Right forelimb (tissue), 1 donor: ENCODE data around the gene PIGK.
"Not testable (repeated sequence)": the region's sequence is repeated elsewhere in the genome, so short reads cannot be mapped to it uniquely, and the experiment has no call there.

Source experiments
- DNase-seq: peaks from one replicate; pipeline ENCODE4 v3.0.0-alpha.2; 2018

PIGK gene

GRCh38 chr1:77188770-77189169, 30.5 kb downstream of the PIGK start:
- no peak for DNase-seq

DNA sequence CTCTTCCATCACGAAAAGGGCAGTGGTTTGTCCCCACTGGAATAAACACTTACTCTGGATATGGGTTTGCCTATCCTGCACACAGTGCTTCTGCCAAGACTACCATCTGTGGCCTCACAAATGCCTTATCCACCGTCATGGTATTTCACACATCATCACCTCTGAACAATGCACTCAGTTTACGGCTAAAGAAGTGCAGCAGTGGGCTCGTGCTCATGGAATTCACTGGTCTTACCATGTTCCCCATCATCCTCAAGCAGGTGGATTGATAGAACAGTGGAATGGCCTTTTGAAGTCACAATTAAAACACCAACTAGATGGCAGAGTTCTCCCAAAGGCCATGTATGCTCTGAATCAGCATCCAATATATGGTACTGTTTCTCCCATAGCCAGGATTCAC, 32.3 kb downstream of the PIGK start:
- not testable (repeated sequence) for DNase-seq

GRCh38 chr1:77182083-77182482, 37.1 kb downstream of the PIGK start:
- no peak for DNase-seq

DNA sequence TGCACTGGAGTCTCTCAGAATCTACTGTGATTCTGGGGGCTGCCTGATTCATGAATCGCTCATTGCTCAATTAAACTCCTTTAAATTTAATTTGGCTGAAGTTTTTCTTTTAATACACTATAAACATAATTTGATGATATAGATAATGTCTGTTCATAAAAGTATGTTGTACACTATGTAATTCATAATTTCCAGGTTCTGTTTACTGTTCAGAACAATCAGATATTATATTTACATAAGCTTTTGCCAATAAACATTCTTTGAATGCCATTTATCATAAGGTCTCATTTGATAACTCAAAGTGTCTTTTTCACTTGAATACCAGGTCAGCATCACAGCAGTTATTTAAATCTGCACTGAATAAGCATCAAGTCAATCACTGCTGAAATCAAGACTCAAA, 39.6 kb downstream of the PIGK start:
- DNase-seq = no peak

GRCh38 chr1:77175230-77175844, 43.9 kb downstream of the PIGK start:
- no peak for DNase-seq

DNA sequence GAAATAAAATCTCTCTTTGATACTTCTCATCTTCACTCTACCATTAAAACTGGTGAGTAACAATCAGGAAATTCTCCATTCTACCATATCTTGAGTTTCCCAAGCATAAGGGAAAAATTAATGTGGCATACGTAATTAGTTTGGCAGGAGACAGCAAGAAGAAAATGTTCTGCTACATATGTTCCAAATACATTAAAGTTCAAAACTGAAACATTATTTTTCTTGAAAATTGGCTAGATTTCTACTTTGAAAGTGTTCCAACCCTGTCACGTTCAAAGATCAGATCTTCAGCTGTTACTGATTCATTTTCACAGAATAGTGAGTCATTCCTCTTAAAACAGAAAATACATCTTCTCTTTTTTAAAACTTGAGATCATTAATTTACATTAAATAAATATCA, 48.5 kb downstream of the PIGK start:
- DNase-seq = no peak

DNA sequence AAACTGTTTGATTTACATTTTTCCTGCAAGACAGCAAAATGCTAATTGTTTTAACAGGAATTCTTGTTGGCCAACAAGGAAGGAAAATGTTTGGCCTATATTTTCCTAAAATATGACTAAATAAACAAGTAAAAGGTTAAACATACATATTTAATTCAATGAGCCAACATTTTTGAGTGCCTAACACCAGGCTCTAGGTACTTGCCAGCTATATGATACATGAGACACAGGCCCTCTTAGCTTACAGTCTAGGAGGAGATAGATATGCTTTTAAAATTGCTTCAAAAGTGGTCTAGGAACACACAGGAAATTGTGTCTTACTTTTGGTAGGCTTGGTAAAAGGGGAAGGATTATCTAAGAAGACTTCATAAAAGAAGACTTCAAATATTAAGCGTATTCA, 50.9 kb downstream of the PIGK start:
- no peak for DNase-seq

DNA sequence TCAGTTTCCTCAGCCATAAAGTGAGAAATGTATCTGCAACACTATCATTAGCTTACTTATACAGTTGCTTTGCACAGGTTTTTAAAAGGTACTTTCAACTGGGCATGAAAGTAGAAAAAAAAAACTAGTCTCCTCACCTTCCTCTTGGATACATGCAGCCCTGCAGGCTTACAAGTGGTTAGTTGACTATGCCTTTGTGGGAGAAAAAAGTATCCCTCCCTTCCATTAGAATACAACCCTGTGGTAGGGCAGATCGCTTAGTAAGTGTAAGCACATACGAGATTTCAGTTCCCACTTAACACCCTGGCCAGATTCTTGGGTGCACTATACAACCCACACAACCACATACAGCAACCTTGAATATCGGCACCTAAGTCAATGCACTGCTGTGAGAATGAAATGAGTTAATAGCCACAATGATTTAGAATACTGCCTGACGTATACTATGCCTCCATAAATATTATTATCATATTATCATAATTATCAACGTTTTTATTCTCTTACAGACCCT, 54.7 kb downstream of the PIGK start:
- no peak for DNase-seq

DNA sequence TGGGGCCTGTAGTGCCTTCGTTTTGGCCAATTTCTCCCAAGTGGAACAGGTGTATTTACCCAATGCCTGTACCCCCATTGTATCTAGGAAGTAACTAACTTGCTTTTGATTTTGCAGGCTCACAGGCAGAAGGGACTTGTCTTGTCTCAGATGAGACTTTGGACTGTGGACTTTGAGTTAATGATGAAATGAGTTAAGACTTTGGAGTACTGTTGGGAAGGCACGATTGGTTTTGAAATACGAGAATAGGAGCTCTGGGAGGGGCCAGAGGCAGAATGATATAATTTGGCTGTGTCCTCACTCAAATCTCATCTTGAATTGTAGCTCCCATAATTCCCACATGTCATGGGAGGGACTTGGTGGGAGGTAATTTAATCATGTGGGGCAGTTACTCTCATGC, 59.5 kb downstream of the PIGK start:
- DNase-seq = not testable (repeated sequence)

DNA sequence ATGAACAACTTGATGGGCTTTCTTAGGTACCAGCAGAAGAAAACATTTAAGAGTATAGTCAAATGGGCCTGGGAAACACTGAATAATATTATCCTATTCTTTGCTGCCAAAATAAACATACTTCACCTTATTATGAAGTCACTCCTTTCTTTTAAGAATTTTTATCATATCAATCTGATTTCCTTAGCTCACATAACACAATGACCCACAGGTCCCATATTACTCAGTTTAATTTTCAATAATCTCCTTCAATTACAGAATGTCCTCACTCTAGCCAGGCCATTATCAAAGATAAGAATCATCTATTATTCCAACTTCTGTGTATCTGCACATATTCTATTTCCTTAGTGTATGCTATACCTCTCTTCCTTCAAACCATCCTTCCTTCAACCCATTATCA, 63.0 kb downstream of the PIGK start:
- DNase-seq = no peak

DNA sequence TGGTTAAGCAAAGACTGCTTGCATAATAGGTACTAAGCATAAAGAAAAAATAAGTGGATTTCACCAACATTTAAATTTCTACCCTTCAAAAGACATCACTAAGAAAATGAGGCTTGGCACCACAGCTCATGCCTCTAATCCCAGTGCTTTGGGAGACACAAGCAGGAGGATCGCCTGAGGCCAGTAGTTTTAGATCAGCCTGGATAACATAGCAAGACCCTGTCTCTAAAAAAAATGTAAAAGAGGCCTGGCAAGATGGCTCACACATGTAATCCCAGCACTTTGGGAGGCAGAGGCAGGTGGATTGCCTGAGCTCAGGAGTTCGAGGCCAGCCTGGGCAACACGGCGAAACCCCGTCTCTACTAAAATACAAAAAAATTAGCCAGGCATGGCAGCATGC, 73.0 kb downstream of the PIGK start:
- DNase-seq = no peak

DNA sequence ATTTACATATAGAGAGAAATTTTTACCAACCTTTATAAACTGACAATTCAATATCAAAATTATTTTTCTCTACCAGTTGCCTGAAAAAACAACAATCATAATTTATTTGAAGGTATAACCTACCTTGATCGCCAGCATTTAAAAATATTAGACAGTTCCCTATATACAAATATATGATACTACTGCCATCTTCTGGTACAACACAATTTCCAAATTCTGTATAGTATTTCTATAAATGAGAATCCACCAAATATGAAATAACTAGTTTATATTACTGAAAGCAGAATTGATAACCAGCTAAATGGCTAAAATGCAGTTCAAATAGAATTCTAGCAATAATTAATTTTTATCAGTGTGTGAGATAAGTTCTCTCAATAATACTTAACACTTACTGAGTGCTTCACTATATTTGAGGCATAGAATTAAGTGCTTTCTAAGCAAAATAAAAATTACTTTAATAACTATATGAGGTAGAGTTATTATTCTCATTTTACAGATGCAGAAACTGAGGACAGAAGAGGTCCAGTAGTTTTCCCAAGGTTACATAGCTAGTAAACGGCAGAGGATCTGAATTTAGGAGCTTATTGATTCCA, 75.6 kb downstream of the PIGK start:
- DNase-seq = no peak

DNA sequence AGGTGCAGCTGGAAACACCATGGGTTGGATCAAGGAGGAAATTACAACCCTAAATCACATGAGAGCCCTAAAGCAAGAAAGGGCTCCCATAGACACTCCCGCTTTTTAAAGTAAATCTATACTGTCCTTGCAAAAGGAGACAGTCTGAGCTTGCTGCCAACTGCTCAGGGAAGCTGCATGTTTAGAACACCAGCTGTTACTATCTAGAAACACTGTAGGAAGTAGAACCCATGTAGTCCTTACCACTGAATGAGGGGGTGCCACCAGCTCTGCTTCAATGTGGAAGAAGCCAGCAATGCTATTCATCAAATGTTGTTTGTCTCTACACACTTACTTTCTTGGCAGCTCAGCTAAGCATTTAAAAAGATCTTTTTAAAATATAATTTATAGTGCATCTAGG, 79.8 kb downstream of the PIGK start:
- DNase-seq = no peak

DNA sequence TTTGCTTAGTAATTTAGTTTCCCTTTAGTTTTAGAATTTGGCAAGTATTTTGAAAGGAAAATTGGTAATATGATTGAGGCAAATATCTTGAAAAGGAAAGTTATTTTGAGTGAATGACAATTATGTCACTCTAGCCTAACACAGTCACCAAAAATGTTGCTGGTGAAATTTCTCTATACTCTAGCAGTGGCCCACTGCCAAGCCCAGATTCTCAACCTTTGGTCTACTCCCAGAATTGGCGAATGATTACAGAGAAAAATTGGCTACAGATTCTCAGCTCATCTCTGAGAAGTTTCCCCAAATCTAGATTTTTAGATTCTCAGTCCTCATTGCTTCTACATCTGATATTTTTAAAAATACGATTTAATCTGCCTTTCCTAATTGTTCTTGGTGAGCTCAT, 84.9 kb downstream of the PIGK start:
- no peak for DNase-seq

GRCh38 chr1:77133731-77134358, 85.4 kb downstream of the PIGK start:
- no peak for DNase-seq

- DNase-seq = no peak
These were observed 92.9 kb downstream of the PIGK start for GRCh38 chr1:77126307-77126706.

GRCh38 chr1:77121503-77121902, 97.7 kb downstream of the PIGK start:
- no peak for DNase-seq

DNA sequence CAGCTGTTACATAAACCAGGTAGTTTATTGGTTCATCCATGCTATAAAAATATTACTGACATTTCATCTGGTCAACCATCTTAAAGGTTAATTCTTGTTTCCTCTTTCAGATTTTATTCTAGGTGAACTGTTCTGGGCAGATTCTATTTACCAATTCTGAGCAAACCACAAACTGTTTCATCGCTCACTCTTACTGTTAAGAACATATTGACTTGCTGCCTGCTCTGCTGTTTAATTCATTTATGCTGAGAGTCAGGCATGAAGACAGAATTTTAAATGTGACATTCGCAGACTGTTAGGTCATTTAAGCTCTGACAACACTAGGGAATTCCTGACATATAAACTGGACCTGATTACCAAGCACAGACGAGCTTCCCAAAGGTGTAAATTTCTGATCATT, 98.3 kb downstream of the PIGK start:
- no peak for DNase-seq

GRCh38 chr1:77118712-77119111, 100.5 kb downstream of the PIGK start:
- DNase-seq = no peak

DNA sequence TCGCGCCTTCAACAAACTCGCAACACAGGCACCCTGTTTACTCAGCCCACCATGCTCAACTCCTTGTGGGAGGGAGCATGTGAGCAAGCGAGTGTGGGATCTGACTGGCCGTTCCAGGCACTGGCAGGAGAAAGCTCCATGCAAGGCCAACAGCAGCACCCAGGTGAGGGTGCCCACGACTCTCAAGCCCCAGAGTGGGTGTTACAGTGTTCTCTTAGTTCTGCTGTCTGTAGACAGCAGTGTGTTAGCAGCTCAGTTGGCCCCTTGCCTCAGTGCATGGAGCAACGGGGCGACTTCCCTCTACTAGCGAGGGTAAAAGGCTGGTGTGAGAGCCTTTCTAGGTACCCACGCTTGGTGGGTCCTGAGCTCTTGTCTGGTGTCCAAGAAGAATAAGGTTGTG, 114.6 kb downstream of the PIGK start:
- no peak for DNase-seq

DNA sequence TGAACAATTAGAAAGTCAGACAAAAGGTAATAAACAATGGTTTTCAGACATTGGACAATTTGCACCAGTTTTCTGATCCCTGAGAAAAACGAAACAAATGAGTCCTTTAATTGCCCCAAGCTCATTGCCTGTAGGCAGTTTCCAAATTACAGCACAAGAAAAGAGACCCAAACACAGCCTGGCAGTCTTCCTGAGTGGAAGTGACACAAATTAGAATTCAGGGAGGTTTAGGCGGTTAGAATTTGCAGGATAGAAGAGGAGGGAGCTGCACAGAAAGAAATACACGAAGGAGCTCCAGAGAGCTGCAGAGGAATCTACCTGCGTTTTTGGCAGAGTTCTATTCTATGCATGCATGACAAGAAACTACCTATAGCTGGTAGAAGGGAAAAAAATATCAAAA, 115.7 kb downstream of the PIGK start:
- DNase-seq = no peak

- DNase-seq = no peak
These were observed 118.4 kb downstream of the PIGK start for GRCh38 chr1:77100875-77101274.

DNA sequence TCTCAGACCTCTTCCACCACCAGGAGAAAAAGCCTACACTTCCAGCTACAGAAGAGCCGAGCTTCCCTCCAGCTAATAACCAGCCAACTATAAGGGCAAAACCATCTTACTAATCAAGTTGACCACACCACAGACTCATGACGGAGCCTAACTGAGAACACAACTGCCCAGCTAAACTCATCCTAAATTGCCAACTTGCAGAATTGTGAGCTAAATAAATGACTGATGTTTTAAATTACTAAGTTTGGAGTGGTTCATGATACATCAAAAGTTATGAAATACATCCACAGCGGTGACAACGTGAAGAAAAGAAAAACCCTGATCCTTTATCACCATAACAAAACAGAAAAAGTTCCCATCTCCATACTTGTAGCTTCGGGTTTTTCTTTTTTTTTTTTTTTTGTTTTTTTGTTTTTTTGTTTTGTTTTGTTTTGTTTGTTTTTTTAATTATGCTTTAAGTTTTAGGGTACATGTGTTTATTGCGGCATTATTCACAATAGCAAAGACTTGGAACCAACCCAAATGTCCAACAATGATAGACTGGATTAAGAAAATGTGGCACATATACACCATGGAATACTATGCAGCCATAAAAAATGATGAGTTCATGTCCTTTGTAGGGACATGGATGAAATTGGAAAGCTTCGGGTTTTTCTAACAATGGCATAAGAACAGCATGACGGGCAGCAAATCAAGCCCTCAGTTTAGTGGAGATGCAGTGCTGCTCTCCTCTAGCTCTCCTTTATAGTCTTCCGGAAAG, 122.6 kb downstream of the PIGK start:
- DNase-seq = no peak

DNA sequence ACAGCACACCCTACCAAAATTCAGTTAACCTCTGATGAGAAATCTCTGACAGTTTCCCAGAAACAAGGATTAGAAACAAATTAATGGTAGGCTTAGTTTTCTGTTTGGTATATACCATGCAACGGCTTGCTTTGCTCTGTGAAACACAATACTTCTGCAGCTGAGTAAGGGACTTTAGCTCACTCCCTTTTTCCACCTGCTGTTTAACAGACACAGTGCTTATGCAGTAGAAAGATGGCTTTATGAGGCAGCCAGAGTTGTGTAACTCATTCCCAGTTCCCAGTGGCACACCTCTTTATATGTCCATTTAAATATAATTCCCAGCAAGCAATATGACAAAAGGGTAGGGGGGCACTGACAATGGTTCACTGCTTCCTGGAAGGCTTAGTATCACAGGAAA, 124.0 kb downstream of the PIGK start:
- DNase-seq = no peak
